HepG2 (cell line): Measurements from ENCODE around the gene MTFP1. TPM values are rescaled to one million over a fixed set of nuclear protein-coding genes. Genes with fewer than 3 reads are reported as not detected.

Source experiments
- ARID2 ChIP-seq: sonication (generic); formaldehyde crosslinking; IDR thresholded peaks from 2 replicates; pipeline ENCODE4 v1.8.1; 2022; ENCODE audit warnings: mild to moderate bottlenecking, missing genetic modification reagents, borderline replicate concordance
- CBFB ChIP-seq: sonication (generic); formaldehyde crosslinking; IDR thresholded peaks from 2 replicates; pipeline ENCODE4 v1.4.0; 2020; ENCODE audit warnings: missing genetic modification reagents
- CREBL2 ChIP-seq: sonication (generic); formaldehyde crosslinking; IDR thresholded peaks from 2 replicates; pipeline ENCODE4 v1.8.1; 2023; ENCODE audit warnings: missing genetic modification reagents, mild to moderate bottlenecking, borderline replicate concordance
- GRHL1 ChIP-seq: sonication (generic); formaldehyde crosslinking; conservative IDR thresholded peaks from 2 replicates; pipeline ENCODE4 v1.8.0; 2022; ENCODE audit warnings: missing genetic modification reagents
- IKZF1 ChIP-seq: fragments of 450-650 bp; IDR thresholded peaks from 2 replicates; pipeline ENCODE4 v1.7.1; 2016
- MYNN ChIP-seq: sonication (generic); formaldehyde crosslinking; IDR thresholded peaks from 2 replicates; pipeline ENCODE4 v1.4.0; 2020; ENCODE audit warnings: mild to moderate bottlenecking, low read depth, missing genetic modification reagents
- RELA ChIP-seq: sonication (generic); formaldehyde crosslinking; IDR thresholded peaks from 2 replicates; pipeline ENCODE4 v1.4.0; 2020; ENCODE audit warnings: missing genetic modification reagents
- RFX1 ChIP-seq: fragments of 450-650 bp; IDR thresholded peaks from 2 replicates; pipeline ENCODE4 v1.6.1; 2017
- ZC3H4 ChIP-seq: sonication (generic); formaldehyde crosslinking; IDR thresholded peaks from 2 replicates; pipeline ENCODE4 v1.4.0; 2020; ENCODE audit warnings: missing genetic modification reagents, borderline replicate concordance
- ZGPAT ChIP-seq: IDR thresholded peaks from 2 replicates; pipeline ENCODE4 v1.6.1; 2016; ENCODE audit warnings: mild to moderate bottlenecking
- ZNF260 ChIP-seq: sonication (generic); formaldehyde crosslinking; IDR thresholded peaks from 2 replicates; pipeline ENCODE4 v1.4.0; 2020; ENCODE audit warnings: missing genetic modification reagents, low read depth, mild to moderate bottlenecking, borderline replicate concordance
- ZNF792 ChIP-seq: IDR thresholded peaks from 2 replicates; pipeline ENCODE4 v1.6.1; 2016
- polyA plus RNA-seq, 8 experiments: library from polyadenylated mRNA; depleted of rRNA in 3 of 8; stranded (reverse) in 7 of 8; unstranded in 1 of 8; fragments of >200 nt; fragmentation: Illumina TruSeq in 4 of 8; extraction: Trizol in 4 of 8; gene quantifications; 2 replicates each; pipeline versions ENCODE4 v1.2.1 to v1.2.3, GENCODE V29; 2011 to 2016; ENCODE audit warnings: low read depth in 4 of 8, missing spikeins in 1 of 8, mixed read lengths in 1 of 8; ENCODE audit not compliant: insufficient read depth in 1 of 8
- total RNA-seq, 5 experiments: library from RNA; depleted of rRNA; stranded (reverse); fragments of >200 nt; fragmentation: Illumina TruSeq; extraction: Trizol; gene quantifications; 2 replicates each; pipeline ENCODE4 v1.2.3, GENCODE V29; 2016; ENCODE audit warnings: low read depth in 1 of 5
- TF ChIP-seq, protein P1 (sequence below): sonication (generic); formaldehyde crosslinking; IDR thresholded peaks from 2 replicates; pipeline ENCODE4 v1.5.0; 2020; ENCODE audit warnings: mild to moderate bottlenecking, missing genetic modification reagents
- TF ChIP-seq, protein P2 (sequence below): sonication (generic); formaldehyde crosslinking; IDR thresholded peaks from 2 replicates; pipeline ENCODE4 v1.9.0; 2021; ENCODE audit warnings: mild to moderate bottlenecking, missing genetic modification reagents
- TF ChIP-seq, protein P3 (sequence below): sonication (generic); formaldehyde crosslinking; IDR thresholded peaks from 2 replicates; pipeline ENCODE4 v1.4.0; 2020; ENCODE audit warnings: missing genetic modification reagents; ENCODE audit errors: not compliant biosample characterization
- TF ChIP-seq, protein P4 (sequence below): sonication (generic); formaldehyde crosslinking; IDR thresholded peaks from 2 replicates; pipeline ENCODE4 v1.5.0; 2020; ENCODE audit warnings: missing genetic modification reagents

The MTFP1 gene
- total and polyA plus RNA-seq, 2 of the 13 experiments (the other 11 are each of a cell fraction or from before 2014, with no cell fraction given): 29.5 to 45.6 TPM

DNA sequence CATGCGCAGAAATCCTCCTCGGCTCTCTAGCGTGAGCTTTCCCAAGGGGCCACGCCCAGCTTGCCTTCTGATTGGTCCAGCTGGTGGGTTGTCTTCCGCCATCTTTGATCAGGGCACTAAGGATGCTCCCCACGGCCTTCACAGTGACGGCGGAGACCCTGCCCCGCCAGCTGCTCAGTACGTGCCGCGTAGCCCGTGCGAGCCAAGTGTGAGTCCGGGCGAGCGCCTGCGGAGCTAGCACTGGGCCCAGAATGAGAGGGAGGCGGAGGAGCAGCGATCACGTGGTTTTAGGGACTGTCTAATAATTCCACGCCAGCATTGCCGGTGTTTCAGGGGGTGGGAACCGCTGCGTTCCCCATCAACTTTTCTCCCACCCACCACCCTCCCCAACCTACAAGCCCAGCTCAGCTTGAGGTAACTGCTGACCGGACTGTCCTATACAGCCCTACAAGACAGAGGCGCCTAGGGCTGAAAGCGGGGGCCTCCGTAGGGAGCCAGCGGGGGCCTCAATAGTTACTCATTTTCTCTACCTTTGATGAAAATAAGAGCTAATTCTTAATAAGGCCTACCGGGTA, 1.5 kb upstream of the MTFP1 start (continued):
- TF ChIP-seq, protein P1, sequence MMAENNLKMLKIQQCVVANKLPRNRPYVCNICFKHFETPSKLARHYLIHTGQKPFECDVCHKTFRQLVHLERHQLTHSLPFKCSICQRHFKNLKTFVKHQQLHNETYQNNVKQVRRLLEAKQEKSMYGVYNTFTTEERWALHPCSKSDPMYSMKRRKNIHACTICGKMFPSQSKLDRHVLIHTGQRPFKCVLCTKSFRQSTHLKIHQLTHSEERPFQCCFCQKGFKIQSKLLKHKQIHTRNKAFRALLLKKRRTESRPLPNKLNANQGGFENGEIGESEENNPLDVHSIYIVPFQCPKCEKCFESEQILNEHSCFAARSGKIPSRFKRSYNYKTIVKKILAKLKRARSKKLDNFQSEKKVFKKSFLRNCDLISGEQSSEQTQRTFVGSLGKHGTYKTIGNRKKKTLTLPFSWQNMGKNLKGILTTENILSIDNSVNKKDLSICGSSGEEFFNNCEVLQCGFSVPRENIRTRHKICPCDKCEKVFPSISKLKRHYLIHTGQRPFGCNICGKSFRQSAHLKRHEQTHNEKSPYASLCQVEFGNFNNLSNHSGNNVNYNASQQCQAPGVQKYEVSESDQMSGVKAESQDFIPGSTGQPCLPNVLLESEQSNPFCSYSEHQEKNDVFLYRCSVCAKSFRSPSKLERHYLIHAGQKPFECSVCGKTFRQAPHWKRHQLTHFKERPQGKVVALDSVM (CRISPR knock-in tag): no peak
- TF ChIP-seq ZGPAT (CRISPR knock-in tag) (peak; percentile 89), CBFB (CRISPR knock-in tag) (peak; percentile 65; the same call in 1 of the 2 replicates), ZNF260 (CRISPR knock-in tag) (no peak), CREBL2 (no peak), IKZF1 (no peak), MYNN (no peak), RELA (no peak), RFX1 (no peak), ARID2 (no peak), GRHL1 (CRISPR knock-in tag) (no peak), ZC3H4 (no peak), ZNF792 (CRISPR knock-in tag) (peak; percentile 84; the same call in 1 of the 2 replicates)
- TF ChIP-seq, protein P2, sequence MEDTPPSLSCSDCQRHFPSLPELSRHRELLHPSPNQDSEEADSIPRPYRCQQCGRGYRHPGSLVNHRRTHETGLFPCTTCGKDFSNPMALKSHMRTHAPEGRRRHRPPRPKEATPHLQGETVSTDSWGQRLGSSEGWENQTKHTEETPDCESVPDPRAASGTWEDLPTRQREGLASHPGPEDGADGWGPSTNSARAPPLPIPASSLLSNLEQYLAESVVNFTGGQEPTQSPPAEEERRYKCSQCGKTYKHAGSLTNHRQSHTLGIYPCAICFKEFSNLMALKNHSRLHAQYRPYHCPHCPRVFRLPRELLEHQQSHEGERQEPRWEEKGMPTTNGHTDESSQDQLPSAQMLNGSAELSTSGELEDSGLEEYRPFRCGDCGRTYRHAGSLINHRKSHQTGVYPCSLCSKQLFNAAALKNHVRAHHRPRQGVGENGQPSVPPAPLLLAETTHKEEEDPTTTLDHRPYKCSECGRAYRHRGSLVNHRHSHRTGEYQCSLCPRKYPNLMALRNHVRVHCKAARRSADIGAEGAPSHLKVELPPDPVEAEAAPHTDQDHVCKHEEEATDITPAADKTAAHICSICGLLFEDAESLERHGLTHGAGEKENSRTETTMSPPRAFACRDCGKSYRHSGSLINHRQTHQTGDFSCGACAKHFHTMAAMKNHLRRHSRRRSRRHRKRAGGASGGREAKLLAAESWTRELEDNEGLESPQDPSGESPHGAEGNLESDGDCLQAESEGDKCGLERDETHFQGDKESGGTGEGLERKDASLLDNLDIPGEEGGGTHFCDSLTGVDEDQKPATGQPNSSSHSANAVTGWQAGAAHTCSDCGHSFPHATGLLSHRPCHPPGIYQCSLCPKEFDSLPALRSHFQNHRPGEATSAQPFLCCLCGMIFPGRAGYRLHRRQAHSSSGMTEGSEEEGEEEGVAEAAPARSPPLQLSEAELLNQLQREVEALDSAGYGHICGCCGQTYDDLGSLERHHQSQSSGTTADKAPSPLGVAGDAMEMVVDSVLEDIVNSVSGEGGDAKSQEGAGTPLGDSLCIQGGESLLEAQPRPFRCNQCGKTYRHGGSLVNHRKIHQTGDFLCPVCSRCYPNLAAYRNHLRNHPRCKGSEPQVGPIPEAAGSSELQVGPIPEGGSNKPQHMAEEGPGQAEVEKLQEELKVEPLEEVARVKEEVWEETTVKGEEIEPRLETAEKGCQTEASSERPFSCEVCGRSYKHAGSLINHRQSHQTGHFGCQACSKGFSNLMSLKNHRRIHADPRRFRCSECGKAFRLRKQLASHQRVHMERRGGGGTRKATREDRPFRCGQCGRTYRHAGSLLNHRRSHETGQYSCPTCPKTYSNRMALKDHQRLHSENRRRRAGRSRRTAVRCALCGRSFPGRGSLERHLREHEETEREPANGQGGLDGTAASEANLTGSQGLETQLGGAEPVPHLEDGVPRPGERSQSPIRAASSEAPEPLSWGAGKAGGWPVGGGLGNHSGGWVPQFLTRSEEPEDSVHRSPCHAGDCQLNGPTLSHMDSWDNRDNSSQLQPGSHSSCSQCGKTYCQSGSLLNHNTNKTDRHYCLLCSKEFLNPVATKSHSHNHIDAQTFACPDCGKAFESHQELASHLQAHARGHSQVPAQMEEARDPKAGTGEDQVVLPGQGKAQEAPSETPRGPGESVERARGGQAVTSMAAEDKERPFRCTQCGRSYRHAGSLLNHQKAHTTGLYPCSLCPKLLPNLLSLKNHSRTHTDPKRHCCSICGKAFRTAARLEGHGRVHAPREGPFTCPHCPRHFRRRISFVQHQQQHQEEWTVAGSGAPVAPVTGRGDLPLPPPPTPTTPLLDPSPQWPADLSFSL (CRISPR knock-in tag): no peak
- TF ChIP-seq, protein P3, sequence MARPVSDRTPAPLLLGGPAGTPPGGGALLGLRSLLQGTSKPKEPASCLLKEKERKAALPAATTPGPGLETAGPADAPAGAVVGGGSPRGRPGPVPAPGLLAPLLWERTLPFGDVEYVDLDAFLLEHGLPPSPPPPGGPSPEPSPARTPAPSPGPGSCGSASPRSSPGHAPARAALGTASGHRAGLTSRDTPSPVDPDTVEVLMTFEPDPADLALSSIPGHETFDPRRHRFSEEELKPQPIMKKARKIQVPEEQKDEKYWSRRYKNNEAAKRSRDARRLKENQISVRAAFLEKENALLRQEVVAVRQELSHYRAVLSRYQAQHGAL (CRISPR knock-in tag): no peak
- TF ChIP-seq, protein P4, sequence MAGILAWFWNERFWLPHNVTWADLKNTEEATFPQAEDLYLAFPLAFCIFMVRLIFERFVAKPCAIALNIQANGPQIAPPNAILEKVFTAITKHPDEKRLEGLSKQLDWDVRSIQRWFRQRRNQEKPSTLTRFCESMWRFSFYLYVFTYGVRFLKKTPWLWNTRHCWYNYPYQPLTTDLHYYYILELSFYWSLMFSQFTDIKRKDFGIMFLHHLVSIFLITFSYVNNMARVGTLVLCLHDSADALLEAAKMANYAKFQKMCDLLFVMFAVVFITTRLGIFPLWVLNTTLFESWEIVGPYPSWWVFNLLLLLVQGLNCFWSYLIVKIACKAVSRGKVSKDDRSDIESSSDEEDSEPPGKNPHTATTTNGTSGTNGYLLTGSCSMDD (CRISPR knock-in tag): no peak
